Heart right ventricle (tissue), 16 donors: ENCODE measurements around the gene CD8B2. TPM values are rescaled to one million over a fixed set of nuclear protein-coding genes. Genes with fewer than 3 reads are reported as not detected.
"Not testable (repeated sequence)": the region's sequence is repeated elsewhere in the genome, so short reads cannot be mapped to it uniquely, and the experiment has no call there.

Experiments
- ATAC-seq, 8 donors: fragments of 200-7000 bp; cut with Tn5 transposase; one replicate each; pipeline ENCODE4 v1.9.1; 2020; ENCODE audit warnings: mild to moderate bottlenecking in 8 of 8, moderate library complexity in 8 of 8, moderate number of reproducible peaks in 1 of 8
- DNase-seq, 2 donors: peaks; one replicate each; pipeline ENCODE4 v3.0.0-alpha.2; 2020
- H3K27ac ChIP-seq, 10 donors: fragments of 200-600 bp; sonication (generic) in 2 of 10; one replicate each; pipeline versions ENCODE4 v1.5.0 to v1.8.0; 2020 to 2022; ENCODE audit warnings: mild to moderate bottlenecking in 3 of 10
- H3K27me3 ChIP-seq, 7 donors: fragments of 200-600 bp; one replicate each; pipeline ENCODE4 v1.8.0; 2021 to 2022; ENCODE audit warnings: mild to moderate bottlenecking in 2 of 7
- H3K36me3 ChIP-seq, 9 donors: fragments of 200-600 bp; sonication (generic) in 1 of 9; one replicate each; pipeline versions ENCODE4 v1.5.0 to v1.8.0; 2020 to 2022; ENCODE audit warnings: mild to moderate bottlenecking in 2 of 9
- H3K4me1 ChIP-seq, 9 donors: fragments of 200-600 bp; sonication (generic) in 1 of 9; one replicate each; pipeline versions ENCODE4 v1.5.0 to v1.8.0; 2020 to 2022; ENCODE audit warnings: mild to moderate bottlenecking in 4 of 9
- H3K4me3 ChIP-seq, 10 donors: fragments of 200-600 bp; sonication (generic) in 2 of 10; one replicate each; pipeline versions ENCODE4 v1.5.0 to v1.8.0; 2020 to 2022; ENCODE audit warnings: mild to moderate bottlenecking in 7 of 10, moderate library complexity in 2 of 10
- H3K9me3 ChIP-seq, 11 donors: fragments of 200-600 bp in 10 of 11; sonication (generic) in 2 of 11; one replicate each; pipeline versions ENCODE4 v1.5.0 to v1.8.0; 2013 to 2022; ENCODE audit warnings: mild to moderate bottlenecking in 2 of 11, control low read depth in 1 of 11, moderate library complexity in 1 of 11
- WGBS, 2 donors: extraction: QIAGEN DNeasy Blood & Tissue Kit; methylation state at CpG; one replicate each; pipeline ENCODE4 v1.1.7; 2013; ENCODE audit warnings: inconsistent platforms in 1 of 2; 5-methylcytosine and 5-hydroxymethylcytosine counted together
- intact Hi-C, 10 donors: fragments of 100-400 bp; cut with DNase I; formaldehyde crosslinking; loops; one replicate each; pipeline versions ENCODE4 v1.11.1 to v1.14.2; 2022
- long read RNA-seq, 3 donors: library from polyadenylated mRNA; unstranded; transcript quantifications; one replicate each; pipeline ENCODE4 v2.0.0, GENCODE V29; 2020 to 2021
- polyA plus RNA-seq, 2 donors: library from polyadenylated mRNA; stranded (reverse); fragments of 200-250 nt; gene quantifications; one replicate each; pipeline ENCODE4 v1.2.3, GENCODE V29; 2013
- total RNA-seq, 10 donors: library from RNA; stranded (reverse); fragmentation: NEBNext Ultra II Directional in 3 of 10; extraction: Animal tissue kit (Norgen Biotek cat#: 25700) in 3 of 10; gene quantifications; one replicate each; pipeline versions ENCODE4 v1.2.1 to v1.2.4, GENCODE V29; 2021 to 2023
- TF ChIP-seq, protein P1 (sequence below), 9 donors: fragments of 200-600 bp; sonication (generic) in 2 of 9; IDR thresholded peaks; one replicate each; pipeline versions ENCODE4 v1.5.0 to v1.8.0; 2021 to 2022; ENCODE audit warnings: antibody characterized with exemption in 9 of 9, mild to moderate bottlenecking in 5 of 9, moderate library complexity in 1 of 9
- donor health status: Arrhythmogenic right ventricular cardiomyopathy.
- donor health status: ischemic (EF 13 %, LVEDD 7.1; RV severe dilation, severe dysfunction).
- donor health status: healthy with polysubstance abuse.
- donor health status: DM: no; HTN: yes; CAD: no.
- donor health status: DM: no; HTN: no; CAD: no.
- donor health status: ischemic (EF 25% LVEDD 6.9; RV normal size, moderate dysfunction).
- donor health status: ischemic (EF 25% LVEDD 5.7; RV mildly dilated, moderate dysfunction).
- donor health status: healthy.
- donor health status: DM: yes; HTN: yes; CAD: no.
- donor health status: Ischemic cardiomyopathy.
- donor health status: ischemic (EF 35%, LVEDD 5.7; RV mildly dilated, moderate dysfunction).
- donor health status: nonischemic (EF 11% LVEDD 7.7; RV severe dilation, severe dysfunction).
- donor health status: DM: yes; HTN: yes; CAD: no.
- donor health status: PGD.
- donor health status: ischemic (EF 29% LVEDD 5.4; RV normal size, mild dysfunction).
- donor health status: nonischemic (EF 23%, LVEDD 6.1; RV moderate dilation, normal function).

Gene CD8B2
- total RNA-seq: under 1 TPM in 1 of 10 donors, not detected in 9; 0.12 TPM
- polyA plus RNA-seq: not detected
- long read RNA-seq, donor 1: 0 reads
- long read RNA-seq, donor 2: 0 reads
- long read RNA-seq, donor 3: 0 reads

DNA sequence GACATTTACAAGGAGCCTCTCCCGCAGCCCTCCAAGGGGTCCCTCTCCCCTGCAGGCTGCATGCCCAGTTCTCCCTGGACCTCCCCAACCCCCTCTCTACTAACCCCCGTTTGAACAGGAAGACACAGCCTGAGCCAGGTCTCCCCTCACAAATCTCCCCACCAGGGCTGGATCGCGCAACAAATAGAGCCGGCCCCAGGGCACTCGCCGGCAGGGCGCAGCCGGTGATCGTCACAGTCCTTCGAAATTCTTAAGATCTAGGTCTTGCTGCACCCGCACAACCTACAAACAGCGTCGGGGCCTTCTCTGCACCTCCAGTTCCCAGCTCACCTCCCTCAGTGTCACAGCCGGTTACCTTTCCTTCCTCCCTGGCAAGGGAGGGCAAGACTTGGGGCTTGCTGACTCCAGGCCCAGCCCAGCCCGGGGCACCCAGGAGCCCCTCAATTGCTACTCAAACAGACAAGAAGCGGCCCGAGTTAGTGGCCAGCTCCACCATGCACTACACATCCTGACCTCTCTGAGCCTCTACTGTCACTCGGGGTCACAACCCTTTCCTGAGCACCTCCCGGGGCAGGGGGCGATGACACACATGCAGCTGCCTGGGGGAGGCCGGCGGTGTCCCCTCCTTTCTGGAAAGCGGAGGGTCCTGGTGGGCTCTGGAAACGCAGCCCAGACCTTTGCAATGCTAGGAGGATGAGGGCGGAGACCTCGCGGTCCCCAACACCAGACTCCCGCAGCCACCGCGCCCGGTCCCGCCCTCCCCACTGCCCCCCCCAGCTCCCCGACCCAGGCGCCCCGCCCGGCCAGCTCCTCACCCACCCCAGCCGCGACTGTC is at the start of gene CD8B2:
Gene CD8B2, plus strand, starts transcription at position 814 of the 835 bp plus-strand sequence. CDS start 63 bp downstream, outside the sequence.
- H3K4me3 ChIP-seq, H3K4me1 ChIP-seq, H3K36me3 ChIP-seq, H3K9me3 ChIP-seq, DNase-seq, H3K27ac ChIP-seq, intact Hi-C loops: not testable (repeated sequence)
- peaks cover 0 to 22% (median 12%) of the 10 kb centered on the region in 7 donors for H3K27me3 ChIP-seq
- 8 to 13% methylated on average over 18 to 30 of the region's 39 CpGs for WGBS, 2 donors
- ATAC-seq: peak in 1 of 8 donors; percentile 53

DNA sequence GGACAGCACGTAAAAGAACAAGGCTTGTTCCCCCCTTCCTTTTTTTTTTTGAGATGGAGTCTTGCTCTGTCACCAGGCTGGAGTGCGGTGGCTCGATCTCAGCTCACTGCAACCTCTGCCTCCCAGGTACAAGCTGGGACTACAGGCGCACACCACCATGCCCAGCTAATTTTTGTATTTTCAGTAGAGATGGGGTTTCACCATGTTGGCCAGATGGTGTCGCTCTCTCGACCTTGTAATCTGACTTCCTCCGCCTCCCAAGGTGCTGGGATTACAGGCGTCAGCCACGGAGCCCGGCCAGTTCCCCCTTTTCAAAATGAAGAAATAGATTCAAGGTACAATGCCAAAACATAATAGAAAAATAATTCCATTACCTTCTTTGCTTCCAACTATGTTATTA is 25.3 kb upstream of the CD8B2 start:
- not testable (repeated sequence) for H3K4me1 ChIP-seq, H3K9me3 ChIP-seq, ATAC-seq, DNase-seq, H3K4me3 ChIP-seq, H3K27me3 ChIP-seq, H3K27ac ChIP-seq, H3K36me3 ChIP-seq
- WGBS, 2 donors: 45 to 59% methylated on average over 10 of the region's 10 CpGs
- TF ChIP-seq, protein P1, sequence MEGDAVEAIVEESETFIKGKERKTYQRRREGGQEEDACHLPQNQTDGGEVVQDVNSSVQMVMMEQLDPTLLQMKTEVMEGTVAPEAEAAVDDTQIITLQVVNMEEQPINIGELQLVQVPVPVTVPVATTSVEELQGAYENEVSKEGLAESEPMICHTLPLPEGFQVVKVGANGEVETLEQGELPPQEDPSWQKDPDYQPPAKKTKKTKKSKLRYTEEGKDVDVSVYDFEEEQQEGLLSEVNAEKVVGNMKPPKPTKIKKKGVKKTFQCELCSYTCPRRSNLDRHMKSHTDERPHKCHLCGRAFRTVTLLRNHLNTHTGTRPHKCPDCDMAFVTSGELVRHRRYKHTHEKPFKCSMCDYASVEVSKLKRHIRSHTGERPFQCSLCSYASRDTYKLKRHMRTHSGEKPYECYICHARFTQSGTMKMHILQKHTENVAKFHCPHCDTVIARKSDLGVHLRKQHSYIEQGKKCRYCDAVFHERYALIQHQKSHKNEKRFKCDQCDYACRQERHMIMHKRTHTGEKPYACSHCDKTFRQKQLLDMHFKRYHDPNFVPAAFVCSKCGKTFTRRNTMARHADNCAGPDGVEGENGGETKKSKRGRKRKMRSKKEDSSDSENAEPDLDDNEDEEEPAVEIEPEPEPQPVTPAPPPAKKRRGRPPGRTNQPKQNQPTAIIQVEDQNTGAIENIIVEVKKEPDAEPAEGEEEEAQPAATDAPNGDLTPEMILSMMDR (IDR thresholded peaks at IDR 0.05): peak in 3 of 9 donors; percentile 14 to 16 (median 14)
- intact Hi-C loops: loop anchor here in 1 of 10 donors (10.0 kb wide), 1 partner anchor 357 kb away; no protein-coding TSS in a partner anchor

DNA sequence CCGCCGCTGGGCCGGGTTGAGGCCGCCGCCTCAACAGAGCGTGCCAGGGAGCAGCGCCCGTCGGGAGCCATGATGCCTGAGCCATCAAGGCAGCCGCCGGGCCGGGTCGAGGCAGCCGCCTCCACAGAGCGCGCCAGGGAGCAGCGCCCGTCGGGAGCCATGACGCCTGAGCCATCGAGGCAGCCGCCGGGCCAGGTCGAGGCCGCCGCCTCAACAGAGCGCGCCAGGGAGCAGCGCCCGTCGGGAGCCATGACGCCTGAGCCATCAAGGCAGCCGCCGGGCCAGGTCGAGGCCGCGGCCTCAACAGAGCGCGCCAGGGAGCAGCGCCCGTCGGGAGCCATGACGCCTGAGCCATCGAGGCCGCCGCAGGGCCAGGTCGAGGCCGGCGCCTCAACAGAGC is 19.6 kb upstream of the CD8B2 start:
- not testable (repeated sequence) for H3K36me3 ChIP-seq, H3K4me3 ChIP-seq, H3K27me3 ChIP-seq, H3K27ac ChIP-seq, DNase-seq, H3K4me1 ChIP-seq, ATAC-seq, H3K9me3 ChIP-seq
- intact Hi-C loops: loop anchor here in 1 of 10 donors (10.0 kb wide), 1 partner anchor 363 kb away; no protein-coding TSS in a partner anchor
- 95 to 98% methylated on average over 36 to 47 of the region's 49 CpGs for WGBS, 2 donors

DNA sequence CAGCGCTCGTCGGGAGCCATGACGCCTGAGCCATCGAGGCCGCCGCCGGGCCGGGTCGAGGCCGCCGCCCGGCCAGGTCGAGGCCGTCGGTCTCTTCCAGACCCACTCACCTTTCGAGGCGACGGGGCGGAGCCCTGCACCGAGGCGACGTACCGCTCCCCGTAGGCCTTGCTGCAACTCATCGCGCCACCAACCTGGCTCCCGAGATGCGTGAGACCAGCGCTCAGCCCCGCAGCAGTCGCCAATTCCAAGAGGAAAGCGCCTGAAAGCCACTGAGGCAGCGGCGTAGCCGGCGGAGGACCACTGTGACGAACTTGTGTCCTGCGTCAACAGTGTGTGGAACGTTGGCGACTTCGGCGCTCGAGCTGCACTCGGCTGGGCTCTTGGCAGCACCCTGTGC is 19.1 kb upstream of the CD8B2 start, which contains the start of gene RGPD3:
Gene RGPD3, minus strand, starts transcription at position 307 of the 400 bp plus-strand sequence. Its CDS starts 125 bp downstream, at position 182.
- not testable (repeated sequence) for H3K4me1 ChIP-seq, H3K4me3 ChIP-seq, H3K27ac ChIP-seq, DNase-seq, H3K36me3 ChIP-seq, H3K27me3 ChIP-seq, ATAC-seq, H3K9me3 ChIP-seq
- 97 to 98% methylated on average over 45 of the region's 45 CpGs for WGBS, 2 donors
- intact Hi-C loops: loop anchor here in 1 of 10 donors (10.0 kb wide), 1 partner anchor 363 kb away; no protein-coding TSS in a partner anchor

GRCh38 chr2:106470658-106471057 is 16.5 kb upstream of the CD8B2 start:
- TF ChIP-seq, protein P1 (IDR thresholded peaks at IDR 0.05): peak in 8 of 9 donors; percentile 14 to 55 (median 48)
- peak in 4 of 8 donors; percentile 63 to 69 (median 66) for ATAC-seq
- intact Hi-C loops: loop anchor here in 1 of 10 donors (10.0 kb wide), 1 partner anchor 366 kb away; no protein-coding TSS in a partner anchor
- not testable (repeated sequence) for H3K4me3 ChIP-seq, H3K27ac ChIP-seq, H3K9me3 ChIP-seq, H3K36me3 ChIP-seq, H3K27me3 ChIP-seq, H3K4me1 ChIP-seq
- DNase-seq: peak; percentile 35 to 45
- 0% methylated on average over 3 to 4 of the region's 4 CpGs for WGBS, 2 donors

DNA sequence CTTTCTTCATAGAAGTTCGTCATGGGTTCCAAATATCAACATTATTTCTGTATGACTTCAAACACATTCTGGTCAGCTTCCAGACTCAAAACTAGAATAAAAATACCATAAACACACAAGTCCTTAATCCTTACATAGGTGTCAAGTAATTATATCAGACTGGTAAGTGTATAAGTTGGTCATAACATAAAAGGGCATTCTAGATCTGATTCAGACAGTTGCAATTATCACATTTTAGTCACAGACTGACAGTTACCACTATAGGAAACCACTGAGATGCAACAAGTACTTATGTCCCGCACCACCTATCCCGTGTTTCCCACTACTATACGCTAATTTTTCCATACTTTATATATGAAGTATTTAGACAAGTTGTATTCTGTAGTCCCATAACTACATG is 9.5 kb upstream of the CD8B2 start:
- intact Hi-C loops: loop anchor here in 1 of 10 donors (10.0 kb wide), 1 partner anchor 373 kb away; no protein-coding TSS in a partner anchor
- not testable (repeated sequence) for ATAC-seq, DNase-seq, H3K36me3 ChIP-seq, H3K27ac ChIP-seq, H3K9me3 ChIP-seq, H3K4me3 ChIP-seq, H3K27me3 ChIP-seq, H3K4me1 ChIP-seq
- WGBS, 2 donors: 71 to 81% methylated on average over 1 of the region's 4 CpGs

DNA sequence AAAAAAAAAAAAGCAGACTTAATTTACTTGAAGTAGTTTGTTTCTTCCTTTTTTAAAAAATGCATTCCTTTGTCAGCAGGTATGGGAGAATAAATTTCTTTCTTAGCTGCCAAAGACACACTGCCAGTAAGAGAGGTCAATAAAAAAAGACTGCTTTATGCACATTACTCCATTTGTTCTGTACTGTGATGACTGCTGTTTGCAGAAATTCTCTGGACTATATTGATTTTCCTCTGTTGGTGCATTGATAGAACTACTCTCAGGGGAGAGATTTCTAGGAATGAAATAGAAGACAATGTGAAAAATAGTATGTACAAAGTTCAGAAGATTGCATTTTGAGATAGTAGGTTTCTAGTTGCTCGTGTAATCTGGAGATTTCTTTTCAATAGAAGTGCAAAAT is 7.6 kb upstream of the CD8B2 start:
- not testable (repeated sequence) for DNase-seq, H3K27me3 ChIP-seq, ATAC-seq, H3K4me1 ChIP-seq, H3K4me3 ChIP-seq, H3K36me3 ChIP-seq, H3K27ac ChIP-seq, H3K9me3 ChIP-seq
- WGBS, 2 donors: no CpG with 5 or more reads among the region's 1 CpG
- intact Hi-C loops: loop anchor here in 1 of 10 donors (10.0 kb wide), 1 partner anchor 375 kb away; no protein-coding TSS in a partner anchor

DNA sequence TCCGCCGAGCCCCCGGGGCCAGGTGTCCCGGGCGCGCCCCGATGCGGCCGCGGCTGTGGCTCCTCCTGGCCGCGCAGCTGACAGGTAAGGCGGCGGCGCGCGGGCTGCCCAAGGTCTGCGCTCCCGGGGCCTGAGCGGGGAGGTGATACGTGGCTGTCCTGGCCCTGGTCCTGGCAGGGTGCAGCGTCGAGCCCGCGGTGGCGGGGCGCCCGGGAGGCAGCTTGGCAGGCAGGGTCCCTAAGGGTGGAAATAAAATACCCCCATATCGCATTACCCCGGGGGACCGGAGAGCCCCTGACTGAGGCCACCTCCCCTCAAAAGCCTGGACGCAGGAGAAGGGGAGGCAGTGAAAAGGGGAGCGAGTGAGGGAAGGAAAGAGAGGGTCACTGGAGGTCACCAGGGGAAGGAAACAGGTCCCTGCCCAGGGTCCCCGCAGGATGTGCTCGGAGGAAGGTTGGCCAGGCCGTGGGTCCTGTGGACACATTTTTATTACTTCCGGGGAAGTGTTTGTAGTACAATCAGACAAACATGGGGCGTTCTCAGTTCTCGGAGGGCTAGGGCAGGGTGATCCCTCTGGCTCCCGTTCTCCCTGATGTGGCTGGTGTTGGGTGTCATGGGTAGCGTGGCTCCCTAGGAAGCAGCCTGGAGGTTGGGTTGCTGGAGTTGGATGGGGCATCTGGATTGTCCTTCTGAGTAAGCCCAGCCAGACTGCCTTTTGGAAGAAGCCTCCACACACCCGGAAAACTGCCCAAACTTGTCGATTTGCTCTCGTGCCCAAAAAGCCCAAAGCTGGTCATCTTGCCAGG is 425 bp downstream of the CD8B2 start:
- peak in 1 of 8 donors; percentile 8 for ATAC-seq
- H3K36me3 ChIP-seq, DNase-seq, intact Hi-C loops, H3K4me3 ChIP-seq, H3K27ac ChIP-seq, H3K4me1 ChIP-seq, H3K9me3 ChIP-seq: not testable (repeated sequence)
- H3K27me3 ChIP-seq: peaks cover 0 to 22% (median 12%) of the 10 kb centered on the region in 7 donors
- 22 to 28% methylated on average over 42 to 44 of the region's 44 CpGs for WGBS, 2 donors
